Uterus (tissue), 2 donors: ENCODE measurements around the gene RSAD2.

Experiments
- POLR2A ChIP-seq, 2 donors: fragments of 450-650 bp; IDR thresholded peaks; one replicate each; pipeline ENCODE4 v1.6.1; 2016; ENCODE audit warnings: antibody characterized with exemption in 2 of 2, mild to moderate bottlenecking in 1 of 2, moderate library complexity in 1 of 2
- TF ChIP-seq, protein P1 (sequence below), 4 experiments: fragments of 200-600 bp in 2 of 4; fragments of 450-650 bp in 2 of 4; sonication (generic) in 2 of 4; IDR thresholded peaks; one replicate each; pipeline ENCODE4 v1.5.1; 2016 to 2019; ENCODE audit warnings: antibody characterized with exemption in 4 of 4, mild to moderate bottlenecking in 2 of 4, moderate library complexity in 1 of 4

DNA sequence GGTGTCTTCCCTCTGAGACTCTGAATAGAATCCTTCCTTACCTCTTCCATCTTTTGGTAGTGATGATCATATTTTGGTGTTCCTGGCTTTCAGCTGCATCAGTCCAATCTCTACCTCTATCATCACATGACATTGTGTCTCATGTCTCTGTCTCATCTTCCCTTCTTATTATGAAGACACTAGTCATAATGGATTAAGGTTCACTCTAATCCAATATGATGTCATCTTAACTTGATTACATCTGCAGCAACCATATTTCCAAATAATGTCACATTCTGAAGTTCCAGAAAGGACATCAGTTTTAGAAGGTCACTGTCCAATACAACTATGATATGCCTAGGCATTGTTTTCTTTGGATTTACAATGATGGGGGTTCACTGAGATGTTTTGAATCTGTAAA lies 43.4 kb upstream of the RSAD2 start:
- TF ChIP-seq, protein P1, sequence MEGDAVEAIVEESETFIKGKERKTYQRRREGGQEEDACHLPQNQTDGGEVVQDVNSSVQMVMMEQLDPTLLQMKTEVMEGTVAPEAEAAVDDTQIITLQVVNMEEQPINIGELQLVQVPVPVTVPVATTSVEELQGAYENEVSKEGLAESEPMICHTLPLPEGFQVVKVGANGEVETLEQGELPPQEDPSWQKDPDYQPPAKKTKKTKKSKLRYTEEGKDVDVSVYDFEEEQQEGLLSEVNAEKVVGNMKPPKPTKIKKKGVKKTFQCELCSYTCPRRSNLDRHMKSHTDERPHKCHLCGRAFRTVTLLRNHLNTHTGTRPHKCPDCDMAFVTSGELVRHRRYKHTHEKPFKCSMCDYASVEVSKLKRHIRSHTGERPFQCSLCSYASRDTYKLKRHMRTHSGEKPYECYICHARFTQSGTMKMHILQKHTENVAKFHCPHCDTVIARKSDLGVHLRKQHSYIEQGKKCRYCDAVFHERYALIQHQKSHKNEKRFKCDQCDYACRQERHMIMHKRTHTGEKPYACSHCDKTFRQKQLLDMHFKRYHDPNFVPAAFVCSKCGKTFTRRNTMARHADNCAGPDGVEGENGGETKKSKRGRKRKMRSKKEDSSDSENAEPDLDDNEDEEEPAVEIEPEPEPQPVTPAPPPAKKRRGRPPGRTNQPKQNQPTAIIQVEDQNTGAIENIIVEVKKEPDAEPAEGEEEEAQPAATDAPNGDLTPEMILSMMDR (IDR thresholded peaks at IDR 0.05): no peak
- TF ChIP-seq POLR2A (IDR thresholded peaks at IDR 0.05): no peak
